OCI-LY3 (cell line): ENCODE results near the gene FIBCD1.

Experiments used
- CTCF ChIP-seq: fragments of 200-600, 300-600 bp; sonication (generic); IDR thresholded peaks from 2 replicates; pipeline ENCODE4 v1.5.1; 2014; ENCODE audit warnings: antibody characterized with exemption, low read length, low read depth
- EZH2phosphoT487 ChIP-seq: fragments of 200-600 bp; shearing (Covaris generic); IDR thresholded peaks from 2 replicates; pipeline ENCODE4 v1.6.1; 2018; ENCODE audit warnings: antibody characterized with exemption, mixed run types, low read depth

GRCh38 chr9:130972277-130972956 lies 33.4 kb upstream of the FIBCD1 start:
- no peak for TF ChIP-seq CTCF
- TF ChIP-seq EZH2phosphoT487: no peak
